GM10248 (cell line): ENCODE data around the gene C11orf68.

Experiments used
- CTCF ChIA-PET: fragments of 300-600 bp; sonication (Branson Sonifier 250); formaldehyde crosslinking; extraction: SDS; loops from one replicate; lab custom pipeline; 2021; ENCODE audit warnings: antibody characterized with exemption; lab: Yijun Ruan, JAX
- POLR2A ChIA-PET: fragments of 350-650 bp; sonication (Branson Sonifier 250); formaldehyde crosslinking; extraction: SDS; loops from one replicate; lab custom pipeline; 2020; ENCODE audit warnings: antibody characterized with exemption; lab: Yijun Ruan, JAX
- DNase-seq: peaks from one replicate; pipeline ENCODE4 v3.0.0; 2012; ENCODE audit errors: extremely low spot score
- TF ChIP-seq, protein P1 (sequence below): IDR thresholded peaks from 2 replicates; pipeline ENCODE4 v1.5.1; 2012; ENCODE audit warnings: mild to moderate bottlenecking, low read depth; ENCODE audit errors: extremely low read depth, missing control alignments, control extremely low read depth

The C11orf68 gene

GRCh38 chr11:65917434-65918210, 1.2 kb downstream of the C11orf68 start:
- no peak for DNase-seq
- ChIA-PET CTCF (interaction anchor here (0.9 to 1.9 kb wide), 6 partner anchors 11 to 127 kb away, joined by 3 to 9 read pairs (median 4); partner anchors contain the start of genes CCDC85B and FIBP), POLR2A (interaction anchor here (0.6 kb wide), 2 partner anchors 53 to 1157 kb away, joined by 3 to 7 read pairs; no protein-coding TSS in a partner anchor)
- TF ChIP-seq, protein P1, sequence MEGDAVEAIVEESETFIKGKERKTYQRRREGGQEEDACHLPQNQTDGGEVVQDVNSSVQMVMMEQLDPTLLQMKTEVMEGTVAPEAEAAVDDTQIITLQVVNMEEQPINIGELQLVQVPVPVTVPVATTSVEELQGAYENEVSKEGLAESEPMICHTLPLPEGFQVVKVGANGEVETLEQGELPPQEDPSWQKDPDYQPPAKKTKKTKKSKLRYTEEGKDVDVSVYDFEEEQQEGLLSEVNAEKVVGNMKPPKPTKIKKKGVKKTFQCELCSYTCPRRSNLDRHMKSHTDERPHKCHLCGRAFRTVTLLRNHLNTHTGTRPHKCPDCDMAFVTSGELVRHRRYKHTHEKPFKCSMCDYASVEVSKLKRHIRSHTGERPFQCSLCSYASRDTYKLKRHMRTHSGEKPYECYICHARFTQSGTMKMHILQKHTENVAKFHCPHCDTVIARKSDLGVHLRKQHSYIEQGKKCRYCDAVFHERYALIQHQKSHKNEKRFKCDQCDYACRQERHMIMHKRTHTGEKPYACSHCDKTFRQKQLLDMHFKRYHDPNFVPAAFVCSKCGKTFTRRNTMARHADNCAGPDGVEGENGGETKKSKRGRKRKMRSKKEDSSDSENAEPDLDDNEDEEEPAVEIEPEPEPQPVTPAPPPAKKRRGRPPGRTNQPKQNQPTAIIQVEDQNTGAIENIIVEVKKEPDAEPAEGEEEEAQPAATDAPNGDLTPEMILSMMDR, result no peak

GRCh38 chr11:65917077-65917433, 1.8 kb downstream of the C11orf68 start:
- CTCF ChIA-PET, result interaction anchor here (0.9 to 1.6 kb wide), 3 partner anchors 11 to 128 kb away, joined by 3 to 5 read pairs (median 4); no protein-coding TSS in a partner anchor

GRCh38 chr11:65916391-65916790, 2.5 kb downstream of the C11orf68 start:
- CTCF ChIA-PET, result interaction anchor here (0.9 to 1.7 kb wide), 4 partner anchors 15 to 522 kb away, joined by 3 to 7 read pairs (median 4); partner anchors contain the start of genes CCDC85B and MRPL11
- POLR2A ChIA-PET, result no interaction called here
- TF ChIP-seq, protein P1, result no peak
- DNase-seq, result no peak

More at GRCh38 chr11:65917077-65917433, 1.8 kb downstream of the C11orf68 start:
- POLR2A ChIA-PET, result interaction anchor here (0.6 kb wide), 2 partner anchors 54 to 1156 kb away, joined by 3 to 7 read pairs; no protein-coding TSS in a partner anchor
- DNase-seq, result no peak
- TF ChIP-seq, protein P1, result no peak

DNA sequence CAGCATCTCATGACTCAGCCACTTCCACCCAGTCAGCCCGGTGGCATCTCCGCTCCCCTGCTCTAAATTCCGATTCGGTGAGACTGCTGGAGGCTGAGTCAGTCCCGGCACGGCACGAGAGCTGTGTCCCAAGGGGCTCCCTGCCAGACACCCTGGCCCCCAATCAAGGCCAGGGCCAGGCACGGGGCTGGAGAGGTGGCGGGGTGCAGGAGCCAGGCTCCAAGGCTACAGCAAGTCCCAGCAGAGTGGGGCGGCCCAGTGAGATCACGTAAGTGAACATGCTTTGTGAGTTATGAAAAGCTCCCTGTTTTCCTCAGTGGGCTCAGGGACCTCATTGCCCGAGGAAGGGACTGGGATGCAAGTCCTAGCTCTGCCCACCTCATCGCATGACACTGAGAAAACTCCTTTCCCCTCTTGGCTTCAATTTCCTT, 3.0 kb downstream of the C11orf68 start:
- ChIA-PET POLR2A (interaction anchor here (1.2 kb wide), 1 partner anchor 23 kb away, joined by 4 read pairs; no protein-coding TSS in a partner anchor), CTCF (interaction anchor here (1.2 to 1.7 kb wide), 3 partner anchors 25 to 523 kb away, joined by 3 to 7 read pairs (median 4); partner anchors contain the start of genes CCDC85B and MRPL11)
- TF ChIP-seq, protein P1, result no peak
- DNase-seq, result no peak

- CTCF ChIA-PET, result interaction anchor here (1.2 to 1.7 kb wide), 4 partner anchors 23 to 523 kb away, joined by 3 to 7 read pairs (median 4); partner anchors contain the start of genes CCDC85B and MRPL11
- POLR2A ChIA-PET, result interaction anchor here (1.2 kb wide), 1 partner anchor 23 kb away, joined by 4 read pairs; no protein-coding TSS in a partner anchor
- no peak for DNase-seq
- TF ChIP-seq, protein P1, result no peak
Observed at GRCh38 chr11:65915101-65915820, 3.6 kb downstream of the C11orf68 start.

- POLR2A ChIA-PET, result no interaction called here
- TF ChIP-seq, protein P1, result no peak
- DNase-seq, result peak; percentile 52
- CTCF ChIA-PET, result interaction anchor here (1.0 to 2.9 kb wide), 6 partner anchors 10 to 201 kb away, joined by 3 to 15 read pairs (median 6); partner anchors contain the start of genes FIBP and KAT5
Observed at GRCh38 chr11:65912845-65913244, 6.0 kb downstream of the C11orf68 start.
